Measurements from ENCODE around the gene TNPO3. TPM values are rescaled to one million over a fixed set of nuclear protein-coding genes. Genes with fewer than 3 reads are reported as not detected.

TNPO3 gene
- polyA plus RNA-seq, 10 donors, result 26.1 to 34.7 (median 29.1) TPM

- peak in 1 of 3 donors; percentile 55 for DNase-seq
These were observed 144.4 kb downstream of the TNPO3 start, which contains the start of gene KCP for GRCh38 chr7:128910569-128910945. Gene KCP (minus strand): TSS chr7:128910709. CDS start chr7:128910676, 33 bp downstream.

DNA sequence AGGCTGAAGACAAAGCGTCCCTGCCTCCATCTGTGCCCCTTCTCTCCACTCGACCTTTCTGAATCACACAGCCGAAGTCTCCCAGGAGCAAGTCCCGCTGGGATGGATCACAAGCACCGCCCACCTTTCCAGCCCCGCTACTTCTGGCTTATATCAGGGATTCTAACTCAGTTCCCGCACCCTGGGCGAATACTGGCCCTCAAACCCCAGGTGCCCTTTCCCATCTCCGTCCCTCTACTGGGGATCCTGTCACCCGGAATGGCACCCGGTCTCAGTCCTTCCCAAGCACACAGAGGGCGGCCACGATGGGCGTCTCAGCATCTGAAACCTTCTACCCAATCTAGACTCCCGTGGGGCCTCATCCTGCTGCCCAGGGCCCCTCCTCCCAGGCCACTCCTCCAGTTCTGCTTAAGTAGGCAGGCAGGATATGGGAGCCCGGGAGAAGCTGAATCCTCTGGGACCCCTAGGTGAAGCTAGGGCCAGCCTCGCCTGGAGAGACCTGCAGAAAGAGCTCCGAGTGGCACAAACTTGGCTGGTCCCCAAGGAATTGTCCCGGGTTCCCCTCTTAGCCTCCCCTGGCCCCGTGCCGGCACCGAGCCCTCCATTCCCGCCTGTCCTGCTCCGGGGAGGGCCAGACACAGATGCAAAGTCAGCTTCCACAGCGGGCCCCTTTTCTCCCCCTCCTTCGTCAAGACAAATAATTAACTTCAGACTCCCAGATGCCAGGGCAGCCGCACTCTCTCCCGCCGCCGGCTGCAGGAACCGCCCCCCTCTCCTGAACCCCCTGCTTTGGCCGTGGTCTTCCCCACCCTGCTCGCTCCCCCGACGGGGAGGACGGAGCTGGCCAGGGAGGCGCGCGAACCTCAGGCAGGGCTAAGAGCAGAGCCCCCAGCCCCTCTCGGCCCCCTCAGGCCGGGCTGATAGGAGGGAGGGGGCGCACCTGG, 145.0 kb downstream of the TNPO3 start:
- peak in 1 of 3 donors; percentile 52 for DNase-seq

- no peak for DNase-seq
These were observed 145.9 kb downstream of the TNPO3 start for GRCh38 chr7:128908750-128909624.

GRCh38 chr7:128906766-128907559, 147.9 kb downstream of the TNPO3 start:
- no peak for DNase-seq

GRCh38 chr7:128906001-128906765, 148.7 kb downstream of the TNPO3 start:
- no peak for DNase-seq

- no peak for DNase-seq
These were observed 150.3 kb downstream of the TNPO3 start for GRCh38 chr7:128904381-128905197.

Other genes with a start within 250 kb of the TNPO3 start
- gene FLNC, start 224.7 kb downstream of the TNPO3 start, polyA plus RNA-seq (ENCODE audit: insufficient read length in 10 of 10), result 100 to 1,000 TPM; 328 to 647 (median 563) TPM
- 100 to 1,000 TPM in 7 of 10 donors, 10 to 100 TPM in 3; 89.2 to 144 (median 112) TPM for gene ATP6V1F, start 192.3 kb downstream of the TNPO3 start, polyA plus RNA-seq (ENCODE audit: insufficient read length in 10 of 10)
- gene KCP, start 144.4 kb downstream of the TNPO3 start, polyA plus RNA-seq (ENCODE audit: insufficient read length in 10 of 10), result 1 to 10 TPM in 6 of 10 donors, under 1 TPM in 4; 0.48 to 1.8 (median 1.3) TPM
- 1 to 10 TPM; 1.5 to 3.3 (median 2.3) TPM for gene IRF5, start 117.2 kb downstream of the TNPO3 start, polyA plus RNA-seq (ENCODE audit: insufficient read length in 10 of 10)
- gene TSPAN33, start 89.6 kb upstream of the TNPO3 start, polyA plus RNA-seq (ENCODE audit: insufficient read length in 10 of 10), result 10 to 100 TPM; 19.3 to 40.6 (median 36.8) TPM
- gene SMO, start 133.5 kb upstream of the TNPO3 start, polyA plus RNA-seq (ENCODE audit: insufficient read length in 10 of 10), result 10 to 100 TPM; 36.7 to 64.5 (median 42.1) TPM
- gene AHCYL2, start 169.9 kb upstream of the TNPO3 start, polyA plus RNA-seq (ENCODE audit: insufficient read length in 10 of 10), result 10 to 100 TPM; 10.6 to 19.7 (median 15.6) TPM

Data from muscle of back (tissue), 11 donors.